GM12875 (cell line): ENCODE results near the gene MEIS1.

Experiments used
- H3K4me3 ChIP-seq: one replicate; pipeline ENCODE4 v1.5.1; 2011; ENCODE audit warnings: low read depth, low read length, control low read depth
- TF ChIP-seq, protein P1 (sequence below): IDR thresholded peaks from 2 replicates; pipeline ENCODE4 v1.5.1; 2011; ENCODE audit warnings: low read depth, mild to moderate bottlenecking, control low read depth, inconsistent platforms, low read length, moderate library complexity, borderline replicate concordance; ENCODE audit not compliant: insufficient read depth

The MEIS1 gene

GRCh38 chr2:66452917-66453316 is 18.0 kb downstream of the MEIS1 start:
- no peak overlapping the region for H3K4me3 ChIP-seq
- TF ChIP-seq, protein P1, sequence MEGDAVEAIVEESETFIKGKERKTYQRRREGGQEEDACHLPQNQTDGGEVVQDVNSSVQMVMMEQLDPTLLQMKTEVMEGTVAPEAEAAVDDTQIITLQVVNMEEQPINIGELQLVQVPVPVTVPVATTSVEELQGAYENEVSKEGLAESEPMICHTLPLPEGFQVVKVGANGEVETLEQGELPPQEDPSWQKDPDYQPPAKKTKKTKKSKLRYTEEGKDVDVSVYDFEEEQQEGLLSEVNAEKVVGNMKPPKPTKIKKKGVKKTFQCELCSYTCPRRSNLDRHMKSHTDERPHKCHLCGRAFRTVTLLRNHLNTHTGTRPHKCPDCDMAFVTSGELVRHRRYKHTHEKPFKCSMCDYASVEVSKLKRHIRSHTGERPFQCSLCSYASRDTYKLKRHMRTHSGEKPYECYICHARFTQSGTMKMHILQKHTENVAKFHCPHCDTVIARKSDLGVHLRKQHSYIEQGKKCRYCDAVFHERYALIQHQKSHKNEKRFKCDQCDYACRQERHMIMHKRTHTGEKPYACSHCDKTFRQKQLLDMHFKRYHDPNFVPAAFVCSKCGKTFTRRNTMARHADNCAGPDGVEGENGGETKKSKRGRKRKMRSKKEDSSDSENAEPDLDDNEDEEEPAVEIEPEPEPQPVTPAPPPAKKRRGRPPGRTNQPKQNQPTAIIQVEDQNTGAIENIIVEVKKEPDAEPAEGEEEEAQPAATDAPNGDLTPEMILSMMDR: no peak

GRCh38 chr2:66455490-66455889 is 20.6 kb downstream of the MEIS1 start:
- no peak overlapping the region for H3K4me3 ChIP-seq
- TF ChIP-seq, protein P1: no peak

DNA sequence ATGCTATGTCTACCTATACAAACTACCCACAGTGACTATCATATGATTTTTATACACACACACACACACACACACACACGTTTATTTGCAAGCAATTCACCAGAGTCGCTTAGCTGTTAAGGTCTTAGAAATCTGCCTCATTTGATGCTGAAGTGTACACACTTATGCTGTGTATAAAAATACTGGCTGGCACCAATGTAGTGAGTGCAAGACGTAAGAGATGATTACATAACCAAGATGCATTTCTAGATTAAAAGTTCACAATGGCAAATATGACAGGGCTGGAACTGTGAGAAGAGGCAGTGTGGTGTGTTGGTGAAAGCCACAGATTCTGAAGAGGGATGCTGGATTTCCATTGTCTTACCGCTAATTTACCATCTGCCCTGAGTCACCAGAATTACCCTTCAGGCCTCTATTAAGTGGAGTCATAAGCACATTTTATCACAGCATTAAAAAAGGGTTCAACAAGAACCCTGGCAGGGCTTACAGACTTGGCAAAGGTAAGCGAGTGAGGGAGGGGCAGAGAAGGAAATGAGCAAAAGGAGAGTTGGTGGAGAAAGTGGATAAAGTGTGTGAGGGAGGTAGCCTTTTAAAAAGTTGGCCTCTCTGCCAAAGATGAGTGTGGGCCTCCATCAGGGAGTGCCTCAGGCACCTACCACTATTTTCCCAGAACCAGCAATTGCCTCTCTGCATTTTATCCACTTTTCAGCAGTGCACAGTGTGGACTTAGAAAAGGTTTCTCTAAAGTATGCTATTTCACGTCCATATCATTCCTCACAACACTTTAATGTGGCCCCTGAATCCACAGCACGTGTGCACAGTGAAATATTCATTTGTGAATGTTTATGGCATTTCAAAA is 21.5 kb downstream of the MEIS1 start:
- TF ChIP-seq, protein P1: no peak
- H3K4me3 ChIP-seq: no peak overlapping the region

GRCh38 chr2:66457545-66457944 is 22.6 kb downstream of the MEIS1 start:
- TF ChIP-seq, protein P1: no peak

DNA sequence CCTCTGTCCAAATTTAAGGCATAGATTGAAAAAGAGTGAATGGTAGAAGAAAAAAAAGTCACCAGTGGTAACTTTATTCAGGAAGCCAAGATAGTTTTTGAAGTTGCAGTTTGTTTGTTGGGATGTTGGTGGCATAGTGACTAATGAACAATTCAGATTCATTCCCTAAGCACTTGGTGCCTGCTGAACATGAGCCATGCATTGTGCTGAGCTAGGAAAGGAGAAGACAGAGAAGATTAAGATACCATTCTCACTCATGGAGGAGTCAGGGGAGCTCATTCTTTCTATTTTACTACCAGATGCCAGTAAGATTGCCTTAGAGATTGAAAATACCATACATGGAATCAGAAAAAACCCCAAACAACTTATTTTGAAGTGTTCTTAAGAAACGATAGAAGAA is 25.1 kb downstream of the MEIS1 start:
- no peak overlapping the region for H3K4me3 ChIP-seq
- TF ChIP-seq, protein P1: no peak

More at GRCh38 chr2:66457545-66457944, 22.6 kb downstream of the MEIS1 start:
- H3K4me3 ChIP-seq: no peak overlapping the region

DNA sequence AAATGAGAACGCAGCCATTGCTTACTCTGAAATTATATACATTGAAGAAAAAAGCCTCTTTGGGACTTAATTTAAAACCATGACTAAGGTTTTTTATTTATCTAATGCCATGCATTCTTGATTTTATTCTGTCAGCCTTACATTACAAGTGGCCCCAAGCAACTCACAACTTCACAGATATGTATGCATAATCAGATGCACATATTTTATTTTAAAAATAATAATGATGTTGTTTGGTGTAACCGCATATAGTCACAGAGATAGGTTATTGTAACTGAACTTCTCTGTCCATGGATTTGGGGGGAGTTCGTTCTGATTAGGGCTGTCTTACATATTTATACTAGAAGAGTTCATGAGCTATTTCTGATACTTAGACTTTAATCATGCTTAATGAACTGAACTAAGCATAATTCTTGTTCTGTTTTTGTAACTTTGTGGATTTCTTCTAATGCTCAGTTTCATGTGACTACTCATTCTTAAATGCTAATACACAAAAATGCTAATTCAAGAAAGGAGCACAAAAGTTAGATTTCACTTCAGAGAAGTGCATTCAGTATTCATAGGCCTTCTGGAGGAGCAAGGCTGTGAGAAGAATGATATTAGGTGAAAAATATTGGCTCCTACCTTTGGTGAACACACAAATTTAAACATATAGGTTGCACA is 26.2 kb downstream of the MEIS1 start:
- H3K4me3 ChIP-seq: no peak overlapping the region
- TF ChIP-seq, protein P1: no peak
